Activated CD4-positive, alpha-beta T cell treated with anti-CD3 and anti-CD28 coated beads, Interleukin-2, amount 50 U/mL, for 48 hours (primary cell): ENCODE results near the gene TMEM218.

Experiments used
- DNase-seq, 2 experiments: peaks; one replicate each; pipeline ENCODE4 v3.0.0-alpha.2; 2020

TMEM218 gene

GRCh38 chr11:125088576-125089455, 22.6 kb downstream of the TMEM218 start:
- no peak for DNase-seq

DNA sequence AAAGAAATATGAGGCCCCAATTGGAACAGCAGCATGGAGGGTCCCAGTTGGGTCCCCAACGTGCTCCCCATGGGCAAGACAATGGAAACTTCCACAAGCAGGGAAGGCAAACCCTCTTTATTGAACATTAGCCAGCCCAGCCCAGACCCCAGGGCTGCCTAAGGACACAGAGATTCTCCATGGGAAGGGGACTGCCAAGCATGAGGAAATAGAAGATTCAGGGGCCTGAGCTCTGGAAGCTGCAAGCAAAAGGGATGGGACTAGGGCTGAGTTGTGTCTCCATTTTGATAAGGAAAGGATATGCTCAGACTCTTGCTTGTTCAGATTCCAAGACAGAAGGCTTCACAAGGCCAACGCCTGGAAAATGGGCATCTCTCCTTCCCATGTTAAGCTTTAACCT, 23.3 kb downstream of the TMEM218 start:
- DNase-seq: no peak

DNA sequence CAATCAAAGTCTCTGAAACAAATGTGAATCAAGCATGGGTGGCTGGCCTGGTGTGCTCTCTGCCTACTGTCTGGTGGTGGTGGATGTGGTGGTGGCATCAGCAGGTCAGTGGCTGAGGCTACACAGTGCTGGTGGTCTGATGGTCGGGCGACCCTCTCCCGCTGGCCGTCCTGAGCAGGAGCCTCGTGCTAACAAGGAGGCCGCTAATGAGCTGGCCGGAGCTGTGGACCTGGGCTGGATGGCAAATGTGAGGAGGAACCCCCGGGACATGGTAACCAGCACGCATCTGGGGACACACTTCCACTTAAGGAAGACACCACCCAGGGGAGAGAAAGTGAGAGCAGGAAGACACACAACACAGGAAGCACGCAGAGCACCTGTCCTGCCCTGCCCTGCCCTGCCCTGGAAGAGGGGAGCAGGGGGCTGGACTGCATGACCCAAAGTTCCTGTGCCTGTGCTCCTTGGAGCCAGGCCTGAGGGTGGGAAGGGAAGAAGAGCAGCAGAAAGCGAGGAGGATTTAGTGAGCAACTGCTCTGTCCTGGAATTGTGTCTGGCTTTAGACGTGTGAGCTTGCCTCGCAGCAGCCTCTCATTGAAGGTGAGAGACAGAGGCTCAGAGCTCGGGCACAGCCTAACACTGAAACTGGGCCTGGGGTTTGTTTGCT, 24.7 kb downstream of the TMEM218 start:
- DNase-seq: no peak

DNA sequence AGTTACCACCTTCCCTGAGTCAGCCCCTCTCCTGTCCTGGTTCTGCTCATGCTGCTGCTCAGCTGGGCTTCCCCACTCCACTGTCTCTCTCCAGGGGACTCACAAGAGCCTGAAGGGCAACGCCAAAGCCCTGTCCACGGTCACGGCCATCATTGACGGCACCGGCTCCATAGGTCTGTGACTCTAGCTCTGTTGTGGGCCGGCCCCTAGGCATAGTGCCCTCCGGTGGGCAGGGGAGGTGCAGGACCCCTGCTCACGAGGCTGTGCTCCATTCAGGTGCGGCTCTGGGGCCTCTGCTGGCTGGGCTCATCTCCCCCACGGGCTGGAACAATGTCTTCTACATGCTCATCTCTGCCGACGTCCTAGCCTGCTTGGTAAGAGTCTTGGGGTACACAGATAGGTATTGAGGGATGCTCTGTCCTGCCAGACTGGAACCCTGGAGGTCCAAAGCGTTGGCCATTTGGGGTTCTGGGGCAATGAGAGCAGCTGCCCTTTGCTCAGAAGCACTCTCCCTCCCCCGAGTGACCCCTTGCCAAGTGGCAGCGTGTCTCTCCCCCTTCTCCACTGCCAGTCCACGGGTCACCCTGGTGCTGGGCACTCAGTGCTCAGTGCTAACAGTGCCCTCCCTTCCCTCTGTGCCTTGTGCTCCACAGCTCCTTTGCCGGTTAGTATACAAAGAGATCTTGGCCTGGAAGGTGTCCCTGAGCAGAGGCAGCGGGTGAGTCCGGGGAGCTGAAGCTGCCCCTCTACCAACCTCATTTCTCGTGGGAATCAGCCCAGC, 25.9 kb downstream of the TMEM218 start:
- DNase-seq: no peak

DNA sequence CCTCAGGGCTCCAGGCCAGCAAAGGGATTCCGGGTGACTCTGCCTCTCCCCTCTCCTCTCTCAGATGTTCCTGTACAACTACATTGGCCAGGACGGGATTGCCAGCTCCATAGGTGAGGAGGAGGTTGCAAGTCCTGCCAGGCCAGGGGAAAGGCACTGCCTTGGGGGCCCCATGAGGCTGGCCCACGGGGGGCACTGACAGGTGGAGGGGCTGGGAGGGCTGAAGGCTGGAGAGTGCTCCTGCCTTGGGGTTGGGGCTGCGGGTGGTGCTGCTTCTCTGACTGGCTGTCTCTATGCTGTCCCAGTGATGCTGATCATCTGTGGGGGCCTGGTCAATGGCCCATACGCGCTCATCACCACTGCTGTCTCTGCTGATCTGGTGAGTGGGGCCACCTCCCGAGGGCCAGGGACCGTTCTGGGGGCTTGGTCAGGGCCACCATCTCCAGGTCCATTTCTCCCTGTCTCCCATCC, 26.6 kb downstream of the TMEM218 start:
- no peak for DNase-seq

- DNase-seq: no peak
Measured at GRCh38 chr11:125084057-125084416, 27.4 kb downstream of the TMEM218 start.

DNA sequence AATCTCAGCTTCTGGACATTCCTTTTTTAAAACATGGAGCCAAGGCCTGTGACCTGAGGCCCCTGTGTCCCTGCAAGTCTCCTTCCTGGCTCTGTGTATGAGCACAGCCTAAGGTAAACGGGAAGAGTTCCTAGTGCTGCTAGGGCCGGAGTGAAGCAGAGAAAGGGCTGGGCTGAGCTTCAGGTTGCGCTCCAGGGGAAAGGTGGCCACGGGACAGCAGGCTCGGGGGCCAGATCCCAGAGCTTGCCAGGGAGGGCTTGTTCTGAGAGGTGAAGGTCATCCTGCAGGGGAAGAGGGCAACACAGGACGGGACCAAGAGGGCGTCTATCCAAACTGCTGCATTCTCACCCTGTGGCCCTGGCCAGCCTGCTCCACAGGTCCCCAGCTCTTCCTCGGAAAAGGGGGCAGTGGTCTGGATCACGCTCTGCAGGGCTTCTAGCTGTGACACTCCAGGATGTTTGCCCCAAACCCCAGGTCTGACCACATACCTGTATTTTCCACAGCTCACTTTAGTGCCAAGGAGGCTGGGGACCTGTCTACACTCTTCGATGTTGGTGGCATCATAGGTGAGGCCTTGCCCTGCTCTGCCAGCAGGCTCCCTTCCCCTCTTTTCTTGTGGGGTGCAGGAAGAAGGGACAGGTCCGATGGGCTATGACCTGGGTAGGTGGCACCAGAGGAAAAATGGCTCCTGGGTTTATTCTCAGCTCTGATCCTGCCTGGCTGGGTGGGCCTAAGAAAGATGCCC, 27.9 kb downstream of the TMEM218 start:
- no peak for DNase-seq

- no peak for DNase-seq
Measured at GRCh38 chr11:125082611-125083311, 28.7 kb downstream of the TMEM218 start.

GRCh38 chr11:125082040-125082439, 29.4 kb downstream of the TMEM218 start:
- no peak for DNase-seq

- DNase-seq: no peak
Measured at GRCh38 chr11:125081098-125081798, 30.2 kb downstream of the TMEM218 start.

- no peak for DNase-seq
Measured at GRCh38 chr11:125080531-125080911, 30.9 kb downstream of the TMEM218 start.

DNA sequence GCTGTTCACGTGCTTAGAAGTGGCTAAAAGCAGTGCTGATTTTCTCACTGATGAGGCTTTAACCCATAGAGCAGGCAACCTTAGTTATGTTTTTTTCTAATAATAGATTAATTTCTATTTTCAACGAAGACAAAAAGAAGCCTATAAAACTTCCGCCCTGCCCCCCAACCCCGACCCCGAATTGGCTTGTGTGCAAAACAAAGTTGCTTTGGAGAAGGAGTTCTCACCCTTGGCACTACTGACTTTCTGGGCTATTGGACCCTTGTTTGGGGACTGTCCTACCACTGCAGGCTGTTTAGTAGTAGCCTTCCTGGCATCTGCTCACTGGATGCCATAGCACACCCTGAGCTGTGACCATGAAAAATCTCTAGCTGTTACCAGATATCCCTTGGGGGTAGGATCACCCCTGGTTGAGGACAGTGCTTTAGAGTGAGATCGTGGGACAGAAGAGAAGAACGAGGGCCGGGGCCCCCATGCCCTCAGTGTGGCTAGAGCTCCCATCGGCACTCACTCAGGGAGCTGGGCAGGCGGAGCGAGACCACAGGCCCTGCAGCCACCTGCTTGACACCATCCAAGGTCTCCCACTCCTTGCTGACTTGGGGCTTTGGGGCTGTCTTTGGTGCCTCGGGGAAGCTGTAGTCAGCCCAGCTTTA, 31.4 kb downstream of the TMEM218 start:
- DNase-seq: no peak

- DNase-seq: no peak
Measured at GRCh38 chr11:125079151-125079877, 32.1 kb downstream of the TMEM218 start.

GRCh38 chr11:125078516-125079140, 32.8 kb downstream of the TMEM218 start:
- DNase-seq: no peak

- DNase-seq: no peak
Measured at GRCh38 chr11:125078016-125078415, 33.4 kb downstream of the TMEM218 start.

DNA sequence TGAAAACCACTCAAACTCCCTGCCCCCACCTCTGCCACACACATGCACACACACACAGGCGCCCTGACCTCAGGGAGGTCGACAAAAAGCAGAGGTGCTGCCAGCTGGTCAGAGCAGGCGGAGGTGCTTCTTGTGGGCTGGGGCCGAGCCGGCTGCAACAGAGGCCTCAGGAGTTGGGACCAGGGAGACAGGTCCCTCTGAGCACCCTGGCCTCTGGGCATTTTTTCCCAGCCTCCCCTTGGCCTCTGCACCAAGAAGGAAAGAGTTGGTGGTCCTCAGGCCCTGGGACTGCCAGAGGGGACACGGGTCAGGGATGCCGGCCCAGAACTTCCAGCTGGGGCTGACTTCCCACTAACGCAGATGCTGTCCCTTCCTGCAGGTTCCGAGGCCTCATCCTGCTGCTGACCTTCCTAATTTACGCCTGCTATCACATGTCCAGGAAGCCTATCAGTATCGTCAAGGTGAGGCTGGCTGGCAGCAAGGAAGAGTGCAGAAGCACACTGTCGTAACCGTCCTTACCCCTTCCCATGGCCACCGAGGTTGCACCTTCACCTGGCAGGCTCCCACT, 35.0 kb downstream of the TMEM218 start:
- DNase-seq: no peak

GRCh38 chr11:125075900-125076317, 35.5 kb downstream of the TMEM218 start:
- DNase-seq: no peak

DNA sequence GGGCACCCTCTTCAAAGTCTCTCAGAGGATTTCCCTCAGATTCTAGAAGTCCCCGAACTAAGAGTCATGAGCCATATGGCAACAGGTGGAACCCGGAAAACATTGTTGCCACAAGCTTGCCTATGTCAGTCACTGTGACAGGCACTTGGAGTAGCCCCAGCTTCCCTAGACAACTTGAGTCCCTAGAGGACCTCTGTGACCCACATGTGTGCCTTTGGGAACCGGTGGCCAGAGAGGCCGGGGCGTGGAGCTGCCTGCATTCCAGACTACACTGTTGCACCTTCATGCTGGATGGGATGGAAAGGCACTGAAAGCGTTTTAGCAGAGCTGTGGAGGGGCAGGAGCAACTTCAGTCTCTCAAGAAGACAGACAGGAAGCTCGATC, 36.2 kb downstream of the TMEM218 start:
- no peak for DNase-seq

DNA sequence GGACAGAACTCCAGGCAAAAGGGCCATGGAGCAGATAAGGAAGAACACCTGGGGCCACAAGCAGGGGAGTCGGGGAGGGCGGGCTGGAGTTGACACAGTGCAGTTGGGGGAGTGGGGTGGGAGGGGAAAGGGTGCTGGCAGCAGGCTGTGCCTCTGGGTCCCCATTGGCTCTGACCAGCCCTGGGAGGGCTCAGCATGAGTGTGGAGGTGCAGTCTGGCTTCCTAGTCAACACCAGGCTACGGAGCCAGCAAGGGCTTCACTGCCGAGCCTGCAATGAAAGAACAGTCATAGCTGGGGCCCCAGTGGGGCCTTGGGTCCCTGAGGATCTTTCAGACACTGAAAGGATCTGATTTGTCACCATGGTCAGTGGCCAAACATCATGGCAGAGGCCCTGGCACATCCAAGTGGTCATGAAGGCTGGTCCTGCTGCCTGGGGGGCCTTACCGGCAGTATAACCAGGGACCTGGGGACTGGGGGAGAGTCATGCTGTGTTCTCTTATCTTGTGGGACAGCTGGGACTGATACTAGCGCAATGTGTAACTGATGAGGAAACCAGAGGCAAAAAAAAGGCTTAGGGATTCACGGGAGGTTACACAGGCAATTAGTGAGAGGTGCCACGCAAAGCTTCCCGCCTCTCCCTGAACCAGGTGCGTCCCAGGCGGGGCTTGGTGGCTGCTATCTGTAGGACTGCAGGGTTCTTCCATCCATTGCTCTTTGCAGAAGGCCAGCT, 36.8 kb downstream of the TMEM218 start:
- DNase-seq: no peak
